ENCODE data around the gene MIAT. TPM values are rescaled to one million over a fixed set of nuclear protein-coding genes. Genes with fewer than 3 reads are reported as not detected.

The MIAT gene
- polyA plus RNA-seq, 3 donors = 0.32 to 0.50 (median 0.35) TPM

GRCh38 chr22:26665813-26666231 is 8.4 kb downstream of the MIAT start:
- no peak for DNase-seq (ENCODE audit: low read depth in 3 of 3, low spot score in 2 of 3)

DNA sequence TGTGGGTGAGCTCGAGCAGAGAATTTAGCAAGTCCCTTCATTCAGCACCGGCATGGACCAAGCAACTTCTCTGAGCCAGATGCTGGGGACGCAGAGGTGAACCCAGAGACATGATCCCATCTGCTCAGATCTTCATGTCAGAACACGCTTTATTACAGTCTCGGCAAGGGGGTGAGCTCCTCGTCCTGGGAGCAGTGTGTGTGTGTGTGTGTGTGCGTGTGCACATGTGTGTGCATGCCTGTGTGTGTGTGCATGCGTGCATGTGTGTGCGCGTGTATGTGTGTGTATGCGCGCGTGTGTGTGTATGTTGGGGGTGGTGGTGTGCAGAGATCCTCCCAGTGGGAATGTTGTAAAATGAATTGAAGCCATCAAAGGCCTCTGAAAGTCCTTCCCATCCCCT is 9.8 kb downstream of the MIAT start:
- DNase-seq (ENCODE audit: low read depth in 3 of 3, low spot score in 2 of 3) = no peak

DNA sequence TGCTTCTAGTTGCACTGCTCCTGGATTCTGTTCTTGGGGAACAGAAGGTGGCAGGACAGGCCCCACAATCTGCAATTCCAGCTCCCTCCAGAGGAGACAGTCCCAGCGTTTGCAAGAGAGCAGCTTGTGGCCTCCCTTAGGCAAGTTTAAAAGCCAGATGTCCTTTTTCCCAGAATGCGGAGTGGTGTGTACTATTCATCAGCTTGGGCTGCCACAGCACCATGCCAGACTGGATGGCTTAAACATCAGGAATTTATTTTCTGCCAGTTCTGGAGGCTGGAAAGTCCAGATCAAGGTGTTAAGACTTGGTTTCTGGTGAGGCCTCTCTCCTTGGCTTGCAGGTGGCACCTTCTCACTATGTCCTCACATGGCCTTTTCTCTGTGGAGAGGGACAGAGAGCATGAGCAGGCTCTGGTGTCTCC is 11.7 kb downstream of the MIAT start:
- no peak for DNase-seq (ENCODE audit: low read depth in 3 of 3, low spot score in 2 of 3)

- no peak for DNase-seq (ENCODE audit: low read depth in 3 of 3, low spot score in 2 of 3)
Observed at GRCh38 chr22:26670459-26670858, 13.1 kb downstream of the MIAT start.

GRCh38 chr22:26671317-26672059 is 14.1 kb downstream of the MIAT start:
- no peak for DNase-seq (ENCODE audit: low read depth in 3 of 3, low spot score in 2 of 3)

GRCh38 chr22:26672060-26672471 is 14.7 kb downstream of the MIAT start:
- no peak for DNase-seq (ENCODE audit: low read depth in 3 of 3, low spot score in 2 of 3)

DNA sequence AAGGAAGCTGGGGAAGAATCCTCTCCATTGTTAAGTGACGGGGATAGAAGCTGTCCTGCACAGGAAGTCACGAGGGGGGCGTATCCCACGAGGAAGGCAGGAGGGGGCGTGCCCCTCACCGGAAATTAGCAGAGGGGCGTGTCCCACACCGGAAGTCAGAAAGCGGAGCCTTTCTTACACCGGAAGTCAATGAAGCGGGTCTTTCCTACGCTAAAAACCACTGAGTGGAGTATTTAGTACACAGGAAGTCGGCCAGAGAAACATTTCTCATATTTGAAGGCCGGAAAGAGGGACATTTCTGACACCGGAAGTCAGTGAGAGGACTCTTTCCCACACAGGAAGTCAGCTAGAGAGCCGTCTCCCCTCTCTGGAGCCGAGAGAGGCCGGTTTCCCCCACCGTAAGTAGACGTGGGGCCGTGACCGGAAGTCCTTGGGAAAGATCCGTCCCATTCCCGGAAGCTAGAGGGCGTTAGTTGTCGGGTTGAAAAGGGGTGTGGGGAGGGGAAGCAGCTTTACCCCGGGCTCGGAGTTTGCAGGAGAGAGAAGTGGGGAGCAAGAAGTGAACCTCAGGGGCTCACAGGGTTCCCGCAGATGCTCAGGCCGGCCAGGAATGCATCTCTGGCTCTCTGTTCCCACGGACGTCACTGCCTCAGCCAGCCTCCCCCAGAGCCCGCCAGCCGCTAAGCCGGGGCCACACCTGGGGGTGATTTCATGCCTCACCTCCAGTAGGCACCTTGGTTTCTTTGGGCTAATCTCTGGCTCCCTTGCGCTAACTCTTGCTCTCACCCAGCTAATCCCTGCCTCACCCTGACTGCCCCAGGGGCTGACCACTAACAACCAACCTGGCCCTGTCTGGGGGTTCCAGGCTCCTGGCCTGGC is 15.4 kb downstream of the MIAT start:
- DNase-seq (ENCODE audit: low read depth in 3 of 3, low spot score in 2 of 3) = peak; percentile 91 to 94 (median 93)

- DNase-seq (ENCODE audit: low read depth in 3 of 3, low spot score in 2 of 3) = no peak
Observed at GRCh38 chr22:26673486-26673885, 16.1 kb downstream of the MIAT start.

- no peak for DNase-seq (ENCODE audit: low read depth in 3 of 3, low spot score in 2 of 3)
Observed at GRCh38 chr22:26674211-26675190, 17.1 kb downstream of the MIAT start.

GRCh38 chr22:26675687-26676268 is 18.4 kb downstream of the MIAT start:
- no peak for DNase-seq (ENCODE audit: low read depth in 3 of 3, low spot score in 2 of 3)

GRCh38 chr22:26677217-26677616 is 19.8 kb downstream of the MIAT start:
- DNase-seq (ENCODE audit: low read depth in 3 of 3, low spot score in 2 of 3) = no peak

DNA sequence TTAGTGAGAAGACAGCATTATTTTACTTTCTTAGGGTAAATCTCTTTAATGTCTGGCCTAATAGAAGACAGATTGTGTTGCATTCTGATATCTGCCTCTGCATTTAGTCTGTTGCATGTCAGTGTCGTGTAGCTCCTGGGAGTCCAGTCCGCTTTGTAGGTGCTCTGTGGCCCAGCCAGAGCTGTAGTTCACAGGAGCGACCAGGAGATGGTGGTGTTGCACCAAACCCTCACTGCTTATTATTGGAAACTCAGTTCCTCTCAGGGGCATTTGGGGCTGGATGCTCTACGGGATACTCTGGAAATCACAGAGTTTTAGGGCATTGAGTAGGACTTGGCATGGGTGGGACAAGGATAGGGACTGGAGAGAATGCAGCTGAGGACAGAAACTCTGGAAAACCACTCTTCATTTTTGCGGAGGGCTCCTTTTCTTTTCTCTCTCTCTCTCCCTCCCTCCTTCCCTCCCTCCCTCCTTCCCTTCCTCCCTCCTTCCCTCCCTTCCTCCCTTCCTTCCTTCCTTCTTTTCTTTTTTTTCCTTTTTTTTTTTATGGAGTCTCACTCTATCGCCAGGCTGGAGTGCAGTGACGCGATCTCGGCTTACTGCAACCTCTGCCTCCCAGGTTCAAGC is 21.7 kb downstream of the MIAT start:
- DNase-seq (ENCODE audit: low read depth in 3 of 3, low spot score in 2 of 3) = peak in 2 of 3 donors; percentile 67 to 71

- no peak for DNase-seq (ENCODE audit: low read depth in 3 of 3, low spot score in 2 of 3)
Observed at GRCh38 chr22:26680485-26680884, 23.1 kb downstream of the MIAT start.

- DNase-seq (ENCODE audit: low read depth in 3 of 3, low spot score in 2 of 3) = no peak
Observed at GRCh38 chr22:26681395-26681821, 24.0 kb downstream of the MIAT start.

DNA sequence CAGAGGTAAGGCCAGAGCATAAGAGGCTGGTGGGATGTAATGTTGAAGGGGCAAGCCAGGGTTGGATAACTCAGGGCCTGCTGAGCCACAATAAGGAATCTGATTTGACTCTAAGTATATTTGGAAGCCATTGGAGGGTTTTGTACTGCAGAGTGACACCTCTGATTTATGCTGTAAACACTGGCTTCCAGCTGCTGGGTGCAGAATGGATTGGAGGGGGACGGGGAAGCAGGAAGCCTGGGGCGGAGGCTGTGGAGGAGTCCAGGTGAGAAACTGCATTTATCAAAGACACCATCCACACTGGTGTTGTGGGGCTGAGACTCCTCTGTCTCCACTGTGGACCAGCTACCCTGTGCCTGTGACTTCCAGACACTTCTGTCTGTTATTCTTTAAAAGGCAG is 26.8 kb downstream of the MIAT start:
- no peak for DNase-seq (ENCODE audit: low read depth in 3 of 3, low spot score in 2 of 3)

- DNase-seq (ENCODE audit: low read depth in 3 of 3, low spot score in 2 of 3) = no peak
Observed at GRCh38 chr22:26685601-26686000, 28.2 kb downstream of the MIAT start.

DNA sequence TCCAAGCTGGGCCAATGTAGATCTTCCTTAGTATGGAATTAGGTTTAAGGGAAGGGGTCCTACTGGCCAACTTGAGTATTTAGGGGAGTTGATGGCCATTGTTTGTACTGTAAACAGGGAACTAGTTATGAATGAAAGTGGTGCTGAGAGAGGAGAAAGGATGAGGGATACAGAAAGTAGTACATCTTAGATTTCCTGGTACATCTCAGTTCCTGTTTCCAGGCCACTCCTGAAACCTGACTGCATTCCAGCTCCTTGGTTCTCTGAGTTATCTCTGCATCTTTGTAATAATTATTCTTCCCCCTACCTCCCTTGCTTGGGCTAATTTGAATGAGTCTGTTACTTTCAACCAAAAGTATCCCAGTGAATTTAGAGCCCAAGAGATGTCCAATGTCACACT is 30.1 kb downstream of the MIAT start:
- DNase-seq (ENCODE audit: low read depth in 3 of 3, low spot score in 2 of 3) = no peak

DNA sequence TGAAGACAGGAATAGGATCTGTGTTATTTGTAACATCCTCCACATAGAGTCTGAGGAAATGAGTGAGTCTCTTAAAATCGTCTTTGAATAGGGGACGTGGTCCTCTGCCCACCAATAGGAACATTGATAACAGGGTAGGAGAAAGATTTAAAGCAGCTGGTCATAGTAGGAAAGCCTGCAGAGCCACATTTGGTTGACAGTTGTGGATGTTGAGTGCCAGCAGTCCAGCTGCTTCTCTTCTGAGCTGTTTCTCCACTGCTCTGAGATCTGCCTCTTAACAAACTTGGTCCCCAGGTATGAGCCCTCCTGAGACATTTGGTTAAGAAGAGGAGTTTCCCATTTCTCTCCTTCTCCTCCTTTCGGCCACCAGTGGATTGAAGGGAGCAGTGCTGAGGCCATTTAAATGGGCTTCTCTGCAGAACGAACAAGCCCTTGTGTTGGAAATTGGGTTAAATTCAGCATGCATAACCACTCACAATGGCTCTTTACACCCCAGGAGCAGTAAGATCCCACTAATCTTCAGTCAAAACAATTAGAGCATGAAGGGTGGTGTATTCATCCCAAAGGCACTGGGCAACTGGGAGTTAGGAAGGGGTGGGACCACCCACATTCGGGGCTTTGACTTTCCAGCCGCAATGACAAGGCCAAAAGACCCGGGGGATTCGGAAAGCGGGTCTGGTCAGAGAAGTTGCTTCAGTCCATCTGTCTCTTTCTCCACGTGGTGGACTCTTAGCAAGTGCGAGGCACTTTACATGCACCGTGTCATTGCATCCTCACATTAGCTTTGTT is 32.3 kb downstream of the MIAT start:
- DNase-seq (ENCODE audit: low read depth in 3 of 3, low spot score in 2 of 3) = no peak
